ENCODE results near the gene SORBS2. TPM values are rescaled to one million over a fixed set of nuclear protein-coding genes. Genes with fewer than 3 reads are reported as not detected.

The SORBS2 gene
- total and polyA plus RNA-seq, 4 experiments from 2014 or later = not detected

DNA sequence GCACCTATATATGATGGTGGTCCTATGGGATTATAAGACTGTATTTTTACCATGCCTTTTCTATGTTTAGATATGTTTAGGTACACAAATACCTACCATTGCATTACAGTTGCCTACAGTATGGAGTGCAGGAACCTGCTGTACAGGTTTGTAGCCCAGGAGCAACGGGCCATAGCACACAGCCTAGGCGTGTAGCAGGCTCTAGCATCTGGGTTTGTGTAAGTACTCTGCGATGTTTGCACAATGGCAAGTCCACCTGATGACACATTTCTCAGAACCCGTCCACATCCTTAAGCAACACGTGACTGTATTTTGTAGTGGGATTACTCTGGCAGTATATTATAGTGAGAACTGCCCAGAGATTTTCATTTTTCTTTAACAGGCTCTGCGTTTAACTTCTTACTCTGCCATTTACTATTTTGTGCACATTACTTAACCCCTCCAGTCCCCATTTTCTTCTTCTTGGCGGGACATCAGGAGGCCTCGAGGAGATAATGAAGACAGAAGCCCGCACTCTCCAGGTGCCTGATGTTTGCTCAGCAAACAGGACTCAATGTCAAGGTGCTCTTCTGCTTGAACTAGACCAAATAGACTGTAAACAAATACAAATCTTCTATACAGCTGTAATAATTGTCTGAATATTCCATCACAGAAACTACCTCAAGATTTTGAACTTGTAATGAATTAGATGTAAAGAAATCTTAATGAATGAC, 174.7 kb downstream of the SORBS2 start:
- intact Hi-C loops (cut with micrococcal nuclease) = no loop called here
- no peak overlapping the region for H3K4me3 ChIP-seq (ENCODE audit: low read length in 2 of 2)
- H3K27ac ChIP-seq (ENCODE audit: low read depth, low read length) = no peak overlapping the region
- Mint-ChIP-seq H3K4me1 (peaks cover 0 to 8% (median 2%) of the 10 kb centered on the region in 4 donors), H3K36me3 (no peaks in the 10 kb centered on the region), H3K27me3 (peaks cover 14 to 27% of the 10 kb centered on the region in 2 donors), H3K9me3 (peaks cover 0 to 11% (median 0%) of the 10 kb centered on the region in 8 donors), H3K27ac (no peak overlapping the region), H3K4me3 (no peak overlapping the region)
- ChIA-PET POLR2A (ENCODE audit: partially characterized antibody) (no interaction called here), CTCF (ENCODE audit: partially characterized antibody) (no interaction called here)
- H3K27me3 ChIP-seq (ENCODE audit: insufficient read depth, low read length) = peaks cover 17% of the 10 kb centered on the region
- peaks cover 0 to 5% of the 10 kb centered on the region in 2 donors for H3K9me3 ChIP-seq (ENCODE audit: control insufficient read depth in 1 of 2, low read length in 2 of 2)
- no peaks in the 10 kb centered on the region for H3K4me1 ChIP-seq (ENCODE audit: insufficient read depth, low read length)
- no peak for DNase-seq
- no peaks in the 10 kb centered on the region for H3K36me3 ChIP-seq (ENCODE audit: insufficient read depth, low read length)

DNA sequence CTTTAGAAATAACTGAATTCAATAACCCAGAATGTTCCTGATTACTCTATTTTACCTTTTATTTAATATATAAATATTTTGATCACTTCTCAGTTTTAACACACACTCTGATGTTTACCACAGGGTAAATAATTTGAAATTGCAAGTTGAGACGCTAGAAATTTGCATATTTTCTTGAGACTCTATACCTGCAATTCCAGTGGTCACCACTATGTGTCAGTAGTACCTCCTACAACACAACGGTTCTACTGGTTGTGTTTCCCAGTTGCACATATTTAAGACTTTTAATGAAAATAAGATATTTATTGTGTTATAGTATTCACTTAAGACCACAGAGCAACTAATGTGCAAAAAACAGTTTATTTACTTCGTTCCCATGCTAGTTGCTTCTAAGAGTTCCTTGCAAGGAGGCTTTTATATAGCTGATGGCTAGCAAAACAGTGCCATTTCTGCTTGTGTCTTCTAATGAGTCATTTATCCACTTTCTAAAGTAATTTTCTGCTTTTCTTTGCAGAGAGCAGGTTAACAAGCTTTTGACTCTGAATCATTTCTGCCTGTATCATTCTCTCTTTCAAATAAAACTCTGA, 177.8 kb downstream of the SORBS2 start:
- CTCF ChIA-PET (ENCODE audit: partially characterized antibody) = no interaction called here
- no peak for DNase-seq
- no peaks in the 10 kb centered on the region for H3K36me3 Mint-ChIP-seq

DNA sequence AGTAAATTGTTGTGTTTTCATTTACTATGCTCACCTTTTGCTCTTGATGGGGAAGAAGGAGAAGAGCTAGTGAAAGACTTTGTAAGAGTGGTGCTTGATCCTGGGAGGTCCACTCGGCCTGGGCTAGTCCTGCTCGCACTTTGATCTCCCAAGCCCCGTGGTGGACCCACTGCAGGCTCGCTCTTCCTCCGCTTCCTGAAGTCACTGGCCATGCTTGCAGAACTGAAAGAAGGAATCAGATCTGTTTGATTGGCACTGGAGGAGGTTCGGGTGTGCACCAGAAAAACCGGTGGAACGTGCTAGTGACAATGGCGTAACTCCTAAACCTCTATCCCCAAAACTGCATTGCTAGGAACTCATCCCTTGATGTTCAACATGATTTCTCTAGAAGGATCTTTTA, 185.2 kb downstream of the SORBS2 start:
- no peaks in the 10 kb centered on the region for H3K4me1 Mint-ChIP-seq
- intact Hi-C loops (cut with micrococcal nuclease) = no loop called here

More for the DNA sequence above, 177.8 kb downstream of the SORBS2 start:
- Mint-ChIP-seq H3K4me1 (peaks cover 0 to 8% (median 2%) of the 10 kb centered on the region in 4 donors), H3K4me3 (no peak overlapping the region), H3K9me3 (peaks cover 0 to 13% (median under 1%) of the 10 kb centered on the region in 8 donors), H3K27ac (no peak overlapping the region), H3K27me3 (peaks cover 16 to 18% of the 10 kb centered on the region in 2 donors)
- peaks cover 4% of the 10 kb centered on the region for H3K27me3 ChIP-seq (ENCODE audit: insufficient read depth, low read length)
- POLR2A ChIA-PET (ENCODE audit: partially characterized antibody) = no interaction called here
- no peak overlapping the region for H3K4me3 ChIP-seq (ENCODE audit: low read length in 2 of 2)
- H3K27ac ChIP-seq (ENCODE audit: low read depth, low read length) = no peak overlapping the region
- peaks cover 0 to 5% of the 10 kb centered on the region in 2 donors for H3K9me3 ChIP-seq (ENCODE audit: control insufficient read depth in 1 of 2, low read length in 2 of 2)
- H3K4me1 ChIP-seq (ENCODE audit: insufficient read depth, low read length) = no peaks in the 10 kb centered on the region
- no peaks in the 10 kb centered on the region for H3K36me3 ChIP-seq (ENCODE audit: insufficient read depth, low read length)
- intact Hi-C loops (cut with micrococcal nuclease) = no loop called here

DNA sequence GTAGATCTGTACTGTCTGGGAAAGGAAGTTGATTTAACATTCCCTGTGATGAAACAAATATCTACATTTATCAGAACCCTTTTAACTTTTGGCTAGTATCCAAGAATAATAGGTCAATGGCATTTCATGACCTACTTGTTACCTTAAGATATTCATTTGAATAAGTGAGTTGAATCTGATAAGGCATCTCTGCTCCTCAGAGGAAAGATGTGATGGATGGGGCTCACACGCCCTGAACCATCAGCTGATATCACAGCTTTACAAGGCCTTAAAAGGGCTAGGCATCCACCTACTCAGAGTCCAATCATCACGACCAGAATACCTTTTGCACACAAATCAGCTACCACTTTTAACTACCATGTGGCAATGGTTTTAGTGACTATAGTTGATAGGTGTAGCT, 186.5 kb downstream of the SORBS2 start:
- Mint-ChIP-seq H3K4me3 (no peak overlapping the region), H3K27ac (no peak overlapping the region), H3K4me1 (no peaks in the 10 kb centered on the region), H3K36me3 (no peaks in the 10 kb centered on the region), H3K27me3 (peaks cover 11 to 12% of the 10 kb centered on the region in 2 donors), H3K9me3 (peaks cover 0 to 2% (median 0%) of the 10 kb centered on the region in 8 donors)
- H3K36me3 ChIP-seq (ENCODE audit: insufficient read depth, low read length) = no peaks in the 10 kb centered on the region
- H3K27me3 ChIP-seq (ENCODE audit: insufficient read depth, low read length) = no peaks in the 10 kb centered on the region
- no peak for DNase-seq
- no peak overlapping the region for H3K4me3 ChIP-seq (ENCODE audit: low read length in 2 of 2)
- no peaks in the 10 kb centered on the region for H3K9me3 ChIP-seq (ENCODE audit: control insufficient read depth in 1 of 2, low read length in 2 of 2)
- intact Hi-C loops (cut with micrococcal nuclease) = no loop called here
- H3K4me1 ChIP-seq (ENCODE audit: insufficient read depth, low read length) = no peaks in the 10 kb centered on the region
- ChIA-PET POLR2A (ENCODE audit: partially characterized antibody) (no interaction called here), CTCF (ENCODE audit: partially characterized antibody) (interaction anchor here (1.1 to 1.2 kb wide), 2 partner anchors 14 to 29 kb away, joined by 3 read pairs; no protein-coding TSS in a partner anchor)
- no peak overlapping the region for H3K27ac ChIP-seq (ENCODE audit: low read depth, low read length)

More for the DNA sequence above, 185.2 kb downstream of the SORBS2 start:
- H3K27ac Mint-ChIP-seq = no peak overlapping the region
- no peaks in the 10 kb centered on the region for H3K36me3 Mint-ChIP-seq
- peaks cover 0 to 2% (median 0%) of the 10 kb centered on the region in 8 donors for H3K9me3 Mint-ChIP-seq
- no peak overlapping the region for H3K27ac ChIP-seq (ENCODE audit: low read depth, low read length)
- POLR2A ChIA-PET (ENCODE audit: partially characterized antibody) = no interaction called here
- H3K4me3 Mint-ChIP-seq = no peak overlapping the region
- H3K4me3 ChIP-seq (ENCODE audit: low read length in 2 of 2) = no peak overlapping the region
- no peaks in the 10 kb centered on the region for H3K36me3 ChIP-seq (ENCODE audit: insufficient read depth, low read length)
- no peaks in the 10 kb centered on the region for H3K9me3 ChIP-seq (ENCODE audit: control insufficient read depth in 1 of 2, low read length in 2 of 2)
- no peaks in the 10 kb centered on the region for H3K4me1 ChIP-seq (ENCODE audit: insufficient read depth, low read length)
- no peaks in the 10 kb centered on the region for H3K27me3 ChIP-seq (ENCODE audit: insufficient read depth, low read length)
- DNase-seq = no peak
- CTCF ChIA-PET (ENCODE audit: partially characterized antibody) = interaction anchor here (1.1 kb wide), 1 partner anchor 15 kb away, joined by 3 read pairs; no protein-coding TSS in a partner anchor
- peaks cover 11 to 12% of the 10 kb centered on the region in 2 donors for H3K27me3 Mint-ChIP-seq

DNA sequence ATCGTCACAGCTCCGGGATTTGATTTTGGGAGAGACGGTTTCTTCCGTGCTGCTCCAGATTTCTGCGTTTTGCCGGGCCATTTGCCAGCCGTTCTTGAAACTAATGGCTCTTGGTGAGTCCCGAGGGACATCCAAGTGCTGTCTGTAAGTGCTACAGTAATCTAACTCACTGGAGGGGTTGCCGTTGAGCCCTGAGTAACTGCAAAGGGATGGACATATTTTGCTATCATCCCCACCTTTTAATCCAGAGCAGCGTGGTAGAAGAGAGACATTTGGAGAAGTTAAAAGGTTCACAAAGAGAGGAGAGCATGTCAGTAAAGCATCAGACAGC, 187.8 kb downstream of the SORBS2 start:
- no peak for DNase-seq
- Mint-ChIP-seq H3K9me3 (peaks cover 0 to 2% (median 0%) of the 10 kb centered on the region in 8 donors), H3K27ac (no peak overlapping the region), H3K4me3 (no peak overlapping the region), H3K4me1 (no peaks in the 10 kb centered on the region), H3K27me3 (peaks cover 11% of the 10 kb centered on the region in 2 donors), H3K36me3 (no peaks in the 10 kb centered on the region)
- ChIA-PET CTCF (ENCODE audit: partially characterized antibody) (no interaction called here), POLR2A (ENCODE audit: partially characterized antibody) (no interaction called here)
- H3K4me1 ChIP-seq (ENCODE audit: insufficient read depth, low read length) = no peaks in the 10 kb centered on the region
- H3K9me3 ChIP-seq (ENCODE audit: control insufficient read depth in 1 of 2, low read length in 2 of 2) = no peaks in the 10 kb centered on the region
- intact Hi-C loops (cut with micrococcal nuclease) = no loop called here
- no peaks in the 10 kb centered on the region for H3K27me3 ChIP-seq (ENCODE audit: insufficient read depth, low read length)
- H3K4me3 ChIP-seq (ENCODE audit: low read length in 2 of 2) = no peak overlapping the region
- no peaks in the 10 kb centered on the region for H3K36me3 ChIP-seq (ENCODE audit: insufficient read depth, low read length)
- H3K27ac ChIP-seq (ENCODE audit: low read depth, low read length) = no peak overlapping the region

DNA sequence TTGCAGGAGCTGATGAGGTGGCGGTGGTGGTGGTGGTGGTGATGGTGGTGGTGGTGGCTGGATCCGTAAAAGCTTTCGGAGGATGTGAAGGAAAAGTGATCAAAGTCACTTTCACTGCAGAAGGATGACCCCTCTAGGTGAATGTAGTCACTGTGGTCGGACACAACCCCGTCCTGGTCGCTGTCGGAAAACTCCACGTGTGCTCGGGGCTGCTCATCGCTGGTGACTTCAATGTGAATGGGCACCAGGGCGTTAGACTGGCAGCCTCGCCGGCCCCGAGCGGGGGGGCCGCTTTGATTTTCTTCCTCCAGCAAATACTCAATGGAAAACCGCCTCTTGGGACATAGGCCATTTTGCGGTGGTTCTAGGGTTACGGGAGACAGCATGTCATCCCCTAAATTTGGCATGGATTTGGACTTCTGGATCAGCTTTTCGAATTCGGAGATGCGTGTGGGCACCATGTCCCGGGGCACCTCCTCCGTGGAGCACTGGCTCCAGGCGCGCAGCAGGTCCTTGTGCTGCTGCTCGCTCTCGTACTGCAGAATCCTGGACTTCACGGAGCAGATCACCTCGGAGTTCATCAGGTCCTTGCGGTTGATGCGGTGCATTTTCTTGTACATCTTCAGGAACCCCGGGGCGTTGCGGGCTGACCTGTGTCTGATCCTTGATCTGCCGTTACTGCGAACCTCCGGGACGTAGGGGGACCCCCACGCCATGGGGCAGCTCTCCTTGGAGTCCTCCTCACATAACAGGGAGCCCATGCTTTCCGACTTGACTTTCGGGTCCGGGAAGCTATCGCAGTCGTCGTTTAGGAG, 188.3 kb downstream of the SORBS2 start:
- ChIA-PET CTCF (ENCODE audit: partially characterized antibody) (no interaction called here), POLR2A (ENCODE audit: partially characterized antibody) (no interaction called here)
- Histone ChIP-seq H3K4me3 (ENCODE audit: low read length in 2 of 2) (no peak overlapping the region), H3K27ac (ENCODE audit: low read depth, low read length) (no peak overlapping the region), H3K36me3 (ENCODE audit: insufficient read depth, low read length) (no peaks in the 10 kb centered on the region), H3K4me1 (ENCODE audit: insufficient read depth, low read length) (no peaks in the 10 kb centered on the region), H3K9me3 (ENCODE audit: control insufficient read depth in 1 of 2, low read length in 2 of 2) (no peaks in the 10 kb centered on the region), H3K27me3 (ENCODE audit: insufficient read depth, low read length) (no peaks in the 10 kb centered on the region)
- Mint-ChIP-seq H3K27me3 (peaks cover 6 to 10% of the 10 kb centered on the region in 2 donors), H3K36me3 (no peaks in the 10 kb centered on the region), H3K4me1 (no peaks in the 10 kb centered on the region), H3K27ac (no peak overlapping the region), H3K4me3 (no peak overlapping the region), H3K9me3 (peaks cover 0 to 2% (median 0%) of the 10 kb centered on the region in 8 donors)
- no peak for DNase-seq
- intact Hi-C loops (cut with micrococcal nuclease) = no loop called here

DNA sequence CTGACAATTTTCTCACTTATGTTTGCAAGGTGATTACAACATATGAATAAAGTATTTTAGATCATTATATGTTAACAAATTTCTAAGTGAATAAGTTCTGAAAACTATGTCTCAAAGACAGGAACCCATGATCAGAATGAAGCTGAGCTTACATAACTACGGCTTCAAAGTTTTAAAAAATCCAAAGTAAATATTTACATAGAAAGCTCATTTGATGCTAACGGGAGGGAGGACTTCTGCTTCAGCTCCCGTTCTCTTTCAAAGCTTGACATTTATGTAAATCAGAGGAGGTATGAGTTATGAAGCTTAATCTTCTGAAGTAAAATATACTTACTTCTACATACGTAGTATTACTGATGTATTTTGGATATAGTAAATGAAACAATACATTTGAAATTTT, 203.8 kb downstream of the SORBS2 start:
- H3K36me3 ChIP-seq (ENCODE audit: insufficient read depth, low read length) = no peaks in the 10 kb centered on the region
- H3K27ac ChIP-seq (ENCODE audit: low read depth, low read length) = no peak overlapping the region
- POLR2A ChIA-PET (ENCODE audit: partially characterized antibody) = no interaction called here
- Mint-ChIP-seq H3K9me3 (no peaks in the 10 kb centered on the region), H3K4me3 (no peak overlapping the region), H3K27me3 (peaks cover 2 to 7% of the 10 kb centered on the region in 2 donors), H3K4me1 (peaks cover 0 to 4% (median 1%) of the 10 kb centered on the region in 4 donors), H3K27ac (no peak overlapping the region), H3K36me3 (no peaks in the 10 kb centered on the region)
- no peaks in the 10 kb centered on the region for H3K9me3 ChIP-seq (ENCODE audit: control insufficient read depth in 1 of 2, low read length in 2 of 2)
- H3K4me3 ChIP-seq (ENCODE audit: low read length in 2 of 2) = no peak overlapping the region
- intact Hi-C loops (cut with micrococcal nuclease) = no loop called here
- H3K27me3 ChIP-seq (ENCODE audit: insufficient read depth, low read length) = no peaks in the 10 kb centered on the region
- DNase-seq = no peak
- CTCF ChIA-PET (ENCODE audit: partially characterized antibody) = interaction anchor here (0.8 to 5.4 kb wide), 2 partner anchors 10 to 14 kb away, joined by 3 to 47 read pairs; no protein-coding TSS in a partner anchor
- no peaks in the 10 kb centered on the region for H3K4me1 ChIP-seq (ENCODE audit: insufficient read depth, low read length)

Measured in CD4-positive, alpha-beta memory T cell (primary cell).